ENCODE results near the gene METRN. TPM values are rescaled to one million over a fixed set of nuclear protein-coding genes. Genes with fewer than 3 reads are reported as not detected.

The METRN gene
- total RNA-seq, result 10 to 100 TPM in 3 of 4 donors, 1 to 10 TPM in 1; 4.9 to 47.2 (median 35.2) TPM

DNA sequence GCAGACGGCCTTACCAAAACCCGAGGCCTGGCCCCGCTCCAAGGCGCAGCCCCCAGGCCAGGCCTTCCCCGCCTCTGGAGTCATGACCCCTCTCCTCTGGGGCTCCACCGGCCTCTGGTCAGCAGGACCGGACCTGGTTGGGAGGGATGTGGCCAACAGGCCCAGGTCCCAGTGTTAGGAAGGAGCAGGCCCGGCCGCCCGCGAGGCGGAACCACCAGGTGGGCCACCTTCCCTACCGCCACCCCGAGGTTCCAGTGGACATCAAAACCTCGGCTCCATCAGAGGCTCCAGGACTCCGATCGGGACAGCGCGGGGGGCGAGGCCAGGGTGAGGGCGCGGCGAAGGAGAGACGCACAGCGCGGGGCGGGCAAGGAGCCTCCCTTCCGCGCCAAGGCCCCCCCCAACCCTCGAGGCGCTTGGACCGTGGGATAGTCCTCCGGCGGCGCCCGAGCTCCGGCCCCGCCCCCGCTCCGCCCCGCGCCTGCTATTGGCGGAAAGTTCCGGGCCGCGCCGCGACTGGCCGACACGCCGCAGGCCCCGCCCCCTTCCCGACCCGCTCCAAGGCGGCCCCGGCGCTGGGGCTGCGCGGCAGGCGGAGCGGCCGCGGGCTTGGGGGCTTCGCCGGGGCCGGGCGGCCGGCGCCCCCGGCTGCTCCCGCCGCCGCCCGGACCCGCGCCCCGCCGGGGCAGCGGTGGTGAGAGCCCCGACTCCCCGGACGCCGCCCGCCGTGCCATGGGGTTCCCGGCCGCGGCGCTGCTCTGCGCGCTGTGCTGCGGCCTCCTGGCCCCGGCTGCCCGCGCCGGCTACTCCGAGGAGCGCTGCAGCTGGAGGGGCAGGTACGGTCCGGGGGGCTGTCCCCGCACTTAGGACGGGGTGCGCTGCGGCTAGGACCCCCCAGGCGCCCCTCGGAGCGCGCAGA is at the start of gene METRN:
Gene METRN (plus strand): TSS at position 561 of the 919 bp plus-strand sequence. CDS start 172 bp downstream, at position 733.
- DNase-seq, result peak; percentile 94
- peaks cover 18 to 47% (median 36%) of the 10 kb centered on the region in 4 donors for H3K4me1 ChIP-seq
- H3K4me3 ChIP-seq, result peak within 1 kb of the TSS; percentile 55 to 83 (median 68)
- TF ChIP-seq CTCF (IDR thresholded peaks at IDR 0.05) (no peak), POLR2A (IDR thresholded peaks at IDR 0.05) (no peak), POLR2AphosphoS5 (IDR thresholded peaks at IDR 0.05) (no peak), EP300 (IDR thresholded peaks at IDR 0.05; ENCODE audit: low read depth) (no peak)
- H3K36me3 ChIP-seq, result no peaks in the 10 kb centered on the region
- intact Hi-C loops (cut with DNase I; ENCODE audit: low total_unique reads) (loop anchor here (5.0 kb wide), 1 partner anchor 72 kb away; the partner anchor contains the start of genes CHTF18 and RPUSD1), in situ Hi-C loops (cut with MboI; ENCODE audit: low pct_ligation_motif_present in 1 of 4, low pct_unique_long_range_greater_than_20kb in 1 of 4, low sequenced_read_pairs in 3 of 4) (loop anchor here in 2 of 4 donors (5.0 to 10.0 kb wide), 2 partner anchors 70 to 72 kb away; partner anchors contain the start of genes CHTF18 (in 2 of the 2) and RPUSD1 (in 2 of the 2))
- no peaks in the 10 kb centered on the region for H3K9me3 ChIP-seq
- peak within 1 kb of the TSS in 3 of 4 donors; percentile 54 to 66 (median 58) for H3K27ac ChIP-seq
- 8% methylated on average over 37 of the region's 108 CpGs; no CpG with 5 or more reads in 1 of the 2 donors for WGBS, 2 donors (ENCODE audit: low coverage in 1 of 2)
- peaks cover 54% of the 10 kb centered on the region for H3K27me3 ChIP-seq

DNA sequence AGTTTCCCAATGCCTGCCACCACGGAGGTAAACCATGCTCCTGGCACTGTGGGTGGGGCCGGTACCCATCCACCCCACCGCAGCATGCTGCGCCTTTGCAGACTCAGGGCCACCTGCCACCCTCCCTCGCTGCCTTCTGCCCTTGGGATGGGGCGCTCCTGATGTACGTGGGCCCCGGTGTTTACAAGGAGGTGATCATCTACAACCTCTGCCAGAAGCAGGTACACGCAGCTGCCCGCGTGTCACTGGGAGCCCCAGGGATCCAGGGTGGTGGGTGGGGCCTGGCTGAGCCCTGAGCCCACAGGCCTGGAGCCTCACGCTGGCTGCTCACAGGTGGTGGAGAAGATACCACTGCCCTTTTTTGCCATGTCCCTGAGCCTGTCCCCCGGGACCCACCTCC is 48.3 kb upstream of the METRN start:
- 74% methylated on average over 10 of the region's 13 CpGs; no CpG with 5 or more reads in 1 of the 2 donors for WGBS, 2 donors (ENCODE audit: low coverage in 1 of 2)
- H3K36me3 ChIP-seq, result peaks cover 0 to 17% (median 5%) of the 10 kb centered on the region in 4 donors
- intact Hi-C loops (cut with DNase I; ENCODE audit: low total_unique reads), result no loop called here
- no peaks in the 10 kb centered on the region for H3K9me3 ChIP-seq
- no peak overlapping the region for H3K4me3 ChIP-seq
- no peak overlapping the region for H3K27ac ChIP-seq
- DNase-seq, result no peak
- in situ Hi-C loops (cut with MboI; ENCODE audit: low pct_ligation_motif_present in 1 of 4, low pct_unique_long_range_greater_than_20kb in 1 of 4, low sequenced_read_pairs in 3 of 4), result no loop called here
- no peaks in the 10 kb centered on the region for H3K27me3 ChIP-seq
- TF ChIP-seq EP300 (IDR thresholded peaks at IDR 0.05; ENCODE audit: low read depth) (no peak), POLR2A (IDR thresholded peaks at IDR 0.05) (no peak), CTCF (IDR thresholded peaks at IDR 0.05) (no peak), POLR2AphosphoS5 (IDR thresholded peaks at IDR 0.05) (no peak)
- H3K4me1 ChIP-seq, result peaks cover 9 to 20% (median 15%) of the 10 kb centered on the region in 4 donors

- Histone ChIP-seq H3K27me3 (no peaks in the 10 kb centered on the region), H3K4me1 (peaks cover 9 to 20% (median 15%) of the 10 kb centered on the region in 4 donors), H3K27ac (peak overlapping the region; percentile 89 to 94 (median 90)), H3K9me3 (no peaks in the 10 kb centered on the region), H3K4me3 (no peak overlapping the region), H3K36me3 (peaks cover 0 to 22% (median 5%) of the 10 kb centered on the region in 4 donors)
- in situ Hi-C loops (cut with MboI; ENCODE audit: low pct_ligation_motif_present in 1 of 4, low pct_unique_long_range_greater_than_20kb in 1 of 4, low sequenced_read_pairs in 3 of 4) (no loop called here), intact Hi-C loops (cut with DNase I; ENCODE audit: low total_unique reads) (no loop called here)
- TF ChIP-seq CTCF (IDR thresholded peaks at IDR 0.05) (no peak), POLR2AphosphoS5 (IDR thresholded peaks at IDR 0.05) (no peak), POLR2A (IDR thresholded peaks at IDR 0.05) (no peak), EP300 (IDR thresholded peaks at IDR 0.05; ENCODE audit: low read depth) (no peak)
- WGBS, 2 donors (ENCODE audit: low coverage in 1 of 2), result 74% methylated on average over 20 of the region's 22 CpGs; no CpG with 5 or more reads in 1 of the 2 donors
- DNase-seq, result no peak
Measured at GRCh38 chr16:667113-667779, 47.7 kb upstream of the METRN start.

All from transverse colon (tissue), 4 donors.